IPS-11a (cell line): ENCODE data around the gene DENND1B.

ENCODE experiments used
- H3K4me3 ChIP-seq: one replicate; pipeline ENCODE4 v1.5.1; 2013; ENCODE audit warnings: low read depth, low read length, control low read depth

Gene DENND1B

DNA sequence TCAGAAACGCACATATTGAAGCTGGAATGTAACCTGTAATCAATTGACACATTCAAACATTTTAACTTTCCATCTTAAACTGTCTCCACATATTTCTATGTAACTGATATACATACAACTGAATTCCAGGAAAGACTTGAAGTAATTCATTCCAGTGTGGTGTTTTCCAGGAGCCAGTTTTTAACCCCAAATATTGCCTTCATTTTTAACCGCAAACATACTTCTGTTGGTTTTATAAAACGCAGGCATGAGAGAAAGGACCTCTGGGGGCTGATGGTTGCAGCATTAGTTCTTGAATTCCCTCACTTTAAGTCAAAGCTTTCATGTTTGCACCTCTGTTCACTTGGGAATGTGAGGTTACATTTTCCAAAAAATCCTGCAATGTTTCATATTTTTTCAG lies 303.1 kb downstream of the DENND1B start:
- no peak overlapping the region for H3K4me3 ChIP-seq

DNA sequence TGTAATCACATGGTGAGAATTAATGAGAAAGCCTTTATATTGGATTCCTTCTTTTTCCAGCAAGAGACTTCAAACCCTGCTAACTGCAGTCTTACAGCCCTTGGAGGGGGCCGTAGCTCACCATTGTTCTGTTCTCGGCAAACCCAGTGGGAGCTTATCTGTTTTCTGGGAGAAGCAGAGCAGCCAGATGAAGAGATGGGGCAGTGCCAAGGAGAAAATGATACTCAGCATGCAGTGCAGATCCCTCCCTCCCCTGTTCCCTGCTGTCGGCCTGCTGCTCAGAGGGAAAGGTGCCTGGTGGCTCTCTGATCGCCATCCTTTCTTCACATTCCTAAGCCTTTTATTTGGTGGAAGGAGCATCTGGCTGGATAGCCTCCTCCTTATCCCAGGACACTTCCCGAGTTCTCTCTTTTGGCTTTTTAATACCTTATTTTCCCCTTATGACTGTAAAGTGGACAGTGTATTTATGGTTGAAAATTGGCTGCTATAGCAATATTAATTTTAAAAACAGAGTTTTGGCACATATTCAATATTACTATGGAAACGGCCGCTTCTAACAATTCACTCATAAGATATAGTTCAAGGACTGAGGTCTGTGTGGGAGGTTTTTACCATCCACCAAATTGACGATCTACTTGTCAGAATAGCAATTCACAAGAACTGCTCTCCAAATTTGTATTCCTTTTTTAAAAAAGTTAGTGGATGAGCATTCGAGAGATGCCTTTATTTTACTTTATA lies 303.9 kb downstream of the DENND1B start:
- H3K4me3 ChIP-seq = no peak overlapping the region

GRCh38 chr1:197470330-197470729 lies 304.9 kb downstream of the DENND1B start:
- H3K4me3 ChIP-seq = no peak overlapping the region

GRCh38 chr1:197469620-197470210 lies 305.6 kb downstream of the DENND1B start:
- H3K4me3 ChIP-seq = no peak overlapping the region

GRCh38 chr1:197468543-197469175 lies 306.6 kb downstream of the DENND1B start:
- no peak overlapping the region for H3K4me3 ChIP-seq

DNA sequence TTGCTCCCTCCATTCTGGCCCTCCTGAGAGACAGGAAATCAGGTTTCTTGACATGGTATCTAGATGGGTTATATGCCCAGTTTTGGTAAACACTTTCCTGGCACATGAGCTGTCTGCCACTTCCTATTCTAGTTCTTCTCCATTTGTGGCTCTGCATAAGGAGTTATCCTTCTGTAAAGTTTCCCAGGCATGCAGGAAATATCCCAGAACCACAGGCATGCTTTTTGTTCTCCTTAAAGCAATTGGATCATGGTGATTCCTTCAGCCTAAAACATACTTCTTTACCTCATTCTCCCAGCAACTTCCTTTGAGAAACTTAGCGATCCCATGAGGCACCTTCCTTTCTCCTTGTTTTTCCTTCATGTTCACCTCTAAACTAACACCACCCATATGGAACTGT lies 307.4 kb downstream of the DENND1B start:
- H3K4me3 ChIP-seq = no peak overlapping the region

DNA sequence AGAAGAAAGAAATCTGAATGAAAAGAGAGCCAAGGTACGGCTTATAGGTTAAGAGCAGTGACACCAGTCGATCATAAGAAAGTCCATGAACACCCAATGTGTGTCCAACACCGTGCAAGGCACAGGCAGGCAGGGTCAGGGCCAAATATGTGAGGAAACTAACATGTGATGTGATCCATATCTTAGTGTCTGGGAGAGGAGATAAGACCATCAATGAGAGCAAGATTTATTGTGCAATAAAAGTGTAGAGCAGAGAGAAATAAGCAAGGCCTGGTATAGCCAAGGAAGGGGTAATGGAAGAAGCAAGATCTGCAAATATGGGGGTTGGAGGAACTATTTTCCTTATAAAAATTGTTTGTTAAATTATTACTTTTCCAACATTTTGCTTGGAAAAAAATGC lies 308.5 kb downstream of the DENND1B start:
- no peak overlapping the region for H3K4me3 ChIP-seq

DNA sequence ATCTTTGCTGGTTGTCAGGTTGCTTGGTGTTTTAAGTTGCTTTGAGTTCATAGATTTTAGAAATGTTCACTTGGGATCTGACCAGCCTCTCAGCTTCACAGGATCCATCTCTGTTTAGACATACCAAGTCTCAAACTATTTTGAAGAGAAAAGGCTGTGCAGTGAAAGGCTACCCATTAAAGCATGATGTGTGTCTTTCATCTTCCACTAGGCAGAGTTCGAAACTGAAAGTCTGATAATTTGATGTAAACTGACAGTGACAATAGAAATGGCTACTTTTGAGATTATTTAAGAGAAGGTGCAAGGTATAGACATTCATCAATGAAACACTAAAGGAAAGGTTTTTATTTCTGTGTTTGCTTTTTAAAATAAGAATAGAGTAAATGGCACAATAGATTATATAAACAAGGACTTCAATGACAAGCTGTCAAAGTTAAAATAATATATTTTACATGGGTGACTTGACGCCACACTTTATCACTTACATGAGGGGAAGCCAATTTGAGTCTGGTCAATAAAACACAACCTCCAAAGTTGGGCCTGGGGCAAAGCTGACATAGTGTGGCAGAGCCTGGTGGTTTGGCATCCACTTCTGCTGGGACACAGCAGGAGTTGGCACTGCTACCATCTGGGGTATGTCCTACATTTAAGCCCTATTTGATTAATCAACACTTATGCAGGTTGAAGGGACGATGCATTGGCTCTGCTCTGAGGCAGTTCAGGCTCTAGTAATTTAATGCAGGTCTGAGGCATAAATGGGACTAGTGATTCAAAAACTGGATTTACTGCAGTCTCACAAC lies 309.6 kb downstream of the DENND1B start:
- H3K4me3 ChIP-seq = no peak overlapping the region

DNA sequence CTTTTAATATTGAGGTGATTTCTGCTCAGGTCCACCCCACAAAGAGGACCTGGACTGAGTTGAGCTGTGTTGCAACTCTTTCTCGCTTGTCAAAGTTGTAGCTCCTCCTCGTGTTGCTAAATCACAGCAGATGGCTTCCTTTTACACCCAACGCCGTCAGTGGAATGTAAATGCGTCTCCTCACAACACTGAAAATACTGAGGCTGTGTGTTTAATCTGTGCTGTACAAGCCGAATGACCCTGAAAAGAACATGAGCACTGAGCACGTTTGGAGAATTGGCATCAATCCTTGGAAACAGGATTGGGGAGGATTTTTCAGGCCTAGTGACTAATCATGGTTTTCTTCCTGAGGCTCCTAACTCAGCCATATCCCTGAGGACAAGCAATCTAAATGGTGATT lies 311.2 kb downstream of the DENND1B start:
- no peak overlapping the region for H3K4me3 ChIP-seq

DNA sequence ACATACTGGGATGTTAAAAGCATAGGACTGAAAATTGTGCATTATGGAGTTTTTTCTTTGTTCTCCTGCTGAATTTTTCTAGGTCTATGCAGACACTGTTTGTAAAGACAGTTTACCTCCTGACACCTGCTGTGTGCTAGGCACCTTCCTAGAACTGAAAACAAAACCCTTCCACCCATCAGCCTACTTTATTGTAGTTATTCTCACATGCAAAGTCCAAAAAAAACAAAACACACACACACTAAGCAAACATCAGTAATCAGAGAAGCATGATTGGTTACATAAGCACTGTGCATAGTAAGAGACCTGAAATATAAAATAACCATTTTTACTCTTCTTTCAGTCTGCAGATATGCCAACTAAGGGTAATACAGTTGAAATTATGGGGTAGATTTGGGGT lies 312.1 kb downstream of the DENND1B start:
- no peak overlapping the region for H3K4me3 ChIP-seq

DNA sequence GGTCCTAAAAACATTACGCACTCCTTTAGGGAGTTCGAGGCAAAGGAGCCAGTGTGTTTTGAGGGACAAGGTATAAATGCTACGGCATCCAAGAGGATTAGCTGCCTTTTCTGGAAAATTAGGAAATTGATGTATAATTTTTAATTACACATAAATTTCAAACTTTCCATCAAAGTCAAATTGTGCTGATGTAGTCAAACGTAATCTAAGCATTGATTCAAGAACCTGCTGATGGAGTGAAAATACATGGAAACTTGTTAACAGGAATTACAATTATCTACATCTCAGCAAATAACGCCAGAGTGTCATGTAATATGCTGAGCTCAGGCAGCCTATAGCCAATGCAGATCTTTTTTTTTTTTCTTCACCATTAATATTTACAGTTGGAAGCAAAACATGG lies 312.7 kb downstream of the DENND1B start:
- no peak overlapping the region for H3K4me3 ChIP-seq
